Pons (tissue), 1 donor: ENCODE data around the gene POLD2.

Experiments used
- DNase-seq: peaks from one replicate; pipeline ENCODE4 v3.0.0-alpha.2; 2016; ENCODE audit warnings: low spot score

POLD2 gene

GRCh38 chr7:44081266-44081748 is 42.0 kb downstream of the POLD2 start:
- DNase-seq: no peak

- DNase-seq: no peak
Measured at GRCh38 chr7:44080686-44081265, 42.6 kb downstream of the POLD2 start.

- no peak for DNase-seq
Measured at GRCh38 chr7:44080118-44080517, 43.2 kb downstream of the POLD2 start.

GRCh38 chr7:44079331-44080021 is 43.9 kb downstream of the POLD2 start:
- DNase-seq: no peak

- no peak for DNase-seq
Measured at GRCh38 chr7:44078521-44078920, 44.8 kb downstream of the POLD2 start.

- DNase-seq: no peak
Measured at GRCh38 chr7:44077681-44078091, 45.7 kb downstream of the POLD2 start.

GRCh38 chr7:44077061-44077460 is 46.3 kb downstream of the POLD2 start:
- DNase-seq: no peak

- no peak for DNase-seq
Measured at GRCh38 chr7:44076101-44076895, 47.0 kb downstream of the POLD2 start.

- DNase-seq: no peak
Measured at GRCh38 chr7:44075296-44076075, 47.9 kb downstream of the POLD2 start.

GRCh38 chr7:44074349-44074695 is 49.0 kb downstream of the POLD2 start:
- DNase-seq: no peak

- DNase-seq: peak; percentile 74
Measured at GRCh38 chr7:44073664-44074348, 49.5 kb downstream of the POLD2 start.

GRCh38 chr7:44072364-44073231 is 50.8 kb downstream of the POLD2 start:
- no peak for DNase-seq

GRCh38 chr7:44071726-44072363 is 51.5 kb downstream of the POLD2 start:
- DNase-seq: no peak

GRCh38 chr7:44068054-44068453 is 55.3 kb downstream of the POLD2 start:
- DNase-seq: no peak

GRCh38 chr7:44067064-44067951 is 56.0 kb downstream of the POLD2 start:
- no peak for DNase-seq

GRCh38 chr7:44066494-44067063 is 56.8 kb downstream of the POLD2 start:
- DNase-seq: no peak

GRCh38 chr7:44066111-44066460 is 57.3 kb downstream of the POLD2 start:
- no peak for DNase-seq

GRCh38 chr7:44065431-44066110 is 57.8 kb downstream of the POLD2 start, which contains the start of gene PGAM2:
PGAM2 (minus strand) TSS chr7:44065567; CDS start chr7:44065529, 38 bp downstream.
- peak; percentile 39 for DNase-seq
